Measurements from ENCODE around the gene PEX7.
"Not testable (repeated sequence)": the region's sequence is repeated elsewhere in the genome, so short reads cannot be mapped to it uniquely, and the experiment has no call there.

PEX7 gene

DNA sequence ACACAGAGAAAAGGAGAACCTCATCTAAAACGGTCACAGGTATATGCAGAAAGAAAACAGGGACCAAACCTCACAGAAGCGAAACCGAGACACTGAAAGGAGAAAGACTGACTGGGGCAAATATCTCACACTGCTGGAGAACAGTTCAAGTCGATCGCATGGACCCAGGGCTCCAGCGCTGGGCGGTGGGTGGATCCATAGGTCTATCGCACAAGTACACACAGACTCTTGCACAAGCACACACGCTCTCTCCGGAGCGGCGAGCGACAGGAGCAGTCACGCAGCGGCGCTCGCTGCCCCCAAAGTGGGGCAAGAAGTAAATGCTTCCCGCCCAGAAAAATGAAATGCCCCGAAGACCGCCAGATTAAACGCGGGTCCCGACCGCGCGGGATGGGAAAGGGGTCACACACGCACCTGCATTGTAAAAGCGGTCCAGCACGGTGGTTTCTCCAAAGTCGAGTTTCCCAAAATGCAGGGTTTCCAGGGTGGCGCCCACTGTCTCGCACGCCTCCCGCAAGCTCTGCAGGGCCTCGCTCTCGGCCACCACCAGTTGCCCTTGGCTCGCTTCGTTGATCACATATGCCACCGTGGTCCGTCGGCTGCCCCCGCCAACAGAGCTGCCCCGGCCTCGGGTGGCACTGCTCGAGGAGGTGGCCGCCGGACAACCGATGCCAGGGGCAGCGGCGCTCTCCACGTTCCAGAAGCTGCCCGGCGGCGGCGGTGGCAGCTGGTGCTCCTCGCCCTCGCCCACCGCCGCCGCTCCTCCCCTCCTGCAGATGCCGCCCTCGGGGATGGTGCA lies 30.9 kb upstream of the PEX7 start:
- DNase-seq: peak; percentile 49

DNA sequence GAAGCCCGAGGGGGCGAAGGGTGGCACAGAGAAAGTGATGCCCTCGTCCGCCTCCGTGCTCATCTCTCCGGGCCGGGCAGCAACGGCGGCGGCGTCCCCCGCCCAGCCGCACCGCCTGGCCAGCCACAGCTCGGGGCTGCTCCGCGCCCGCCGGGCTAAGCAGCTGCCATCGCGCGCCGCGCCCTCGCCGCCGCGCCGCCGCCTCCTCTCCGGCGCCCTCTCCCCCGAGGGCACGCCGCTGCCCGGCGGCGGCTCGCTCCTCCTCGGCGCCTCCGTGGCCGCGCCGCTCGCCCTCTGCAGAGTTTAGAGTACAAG lies 30.3 kb upstream of the PEX7 start:
- DNase-seq: no peak

DNA sequence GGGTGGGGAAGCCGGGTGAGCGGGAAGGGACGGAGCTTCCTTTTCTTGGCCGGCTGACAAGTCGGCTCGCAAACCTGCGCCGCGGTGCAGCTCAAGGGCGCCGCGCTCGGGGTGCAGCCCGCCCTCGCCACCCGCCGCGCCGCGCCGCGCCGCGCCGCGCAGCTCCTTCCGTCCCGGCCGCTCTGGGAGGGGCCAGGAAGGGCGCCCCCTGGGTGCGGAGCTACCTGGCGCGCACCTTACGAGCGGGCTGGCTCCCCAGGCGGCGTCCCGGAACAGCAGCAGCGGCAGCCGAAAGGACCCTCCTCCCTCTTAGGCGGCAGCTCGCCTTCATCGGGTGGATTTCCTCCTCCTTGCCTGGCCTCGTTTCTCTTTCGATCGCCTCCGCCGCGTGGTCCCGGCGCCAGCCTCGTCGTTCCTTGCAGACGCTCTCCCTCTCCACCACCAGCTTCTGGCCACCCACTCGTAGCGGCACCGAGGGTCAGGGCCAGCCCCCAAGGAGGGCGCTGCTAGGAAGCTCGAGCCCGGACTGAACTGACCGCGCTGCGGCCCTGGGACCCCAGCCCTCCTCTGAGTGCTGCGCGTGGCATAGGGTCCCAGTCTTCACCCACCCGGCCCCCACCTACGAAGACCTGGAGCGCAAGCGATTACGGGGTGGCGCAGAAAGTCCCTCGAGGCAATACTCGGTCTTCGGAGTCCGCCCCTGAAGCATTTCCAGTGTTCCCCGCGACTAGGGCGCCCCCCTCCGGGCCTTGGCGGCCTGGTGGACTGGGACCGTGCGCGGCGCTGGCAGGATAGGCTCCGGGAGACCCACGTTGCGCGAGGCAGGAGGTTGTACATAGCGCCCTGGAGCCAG lies 29.8 kb upstream of the PEX7 start, which contains the start of gene MAP3K5:
Gene MAP3K5, minus strand, starts transcription at position 68 of the 853 bp plus-strand sequence. CDS start 320 bp downstream, outside the sequence.
- DNase-seq: peak; percentile 84

DNA sequence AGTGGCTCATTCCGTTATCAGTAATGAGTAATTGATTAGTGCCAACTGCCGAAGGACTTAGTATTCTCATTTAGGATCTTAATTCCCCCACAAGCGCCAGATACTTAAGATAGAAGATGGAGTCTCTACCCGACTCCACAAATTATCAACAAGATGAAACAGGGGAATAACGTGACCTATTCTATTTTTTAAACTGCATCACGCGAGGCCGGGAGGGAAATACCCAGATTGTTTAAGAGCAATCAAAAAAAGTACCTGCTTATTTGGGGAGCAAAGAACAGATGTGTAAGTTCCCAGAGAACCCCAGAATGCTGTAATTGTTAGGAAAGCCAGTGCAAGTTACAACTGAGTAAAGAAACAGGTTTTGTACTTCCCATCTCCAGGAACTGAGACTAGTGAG lies 29.0 kb upstream of the PEX7 start:
- no peak for DNase-seq

DNA sequence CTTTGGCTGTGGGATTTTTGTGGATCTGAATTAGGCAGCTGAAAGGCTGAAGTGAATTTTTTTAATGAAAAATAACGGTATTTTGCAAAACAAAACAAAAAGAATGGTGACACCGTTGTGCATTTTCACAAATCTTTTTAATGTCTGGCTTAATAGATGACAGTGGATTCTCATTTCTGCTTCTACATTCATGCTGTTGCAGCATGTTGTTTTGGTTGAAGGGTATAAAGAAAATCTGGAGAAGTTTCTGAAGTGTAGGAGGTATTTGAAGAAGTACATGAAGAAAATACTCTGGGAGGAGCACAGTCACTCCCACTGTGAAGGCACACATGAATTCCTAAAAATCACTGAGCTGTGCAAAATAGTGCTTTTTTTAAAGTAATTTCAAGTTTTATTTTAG lies 27.0 kb upstream of the PEX7 start:
- DNase-seq: no peak

DNA sequence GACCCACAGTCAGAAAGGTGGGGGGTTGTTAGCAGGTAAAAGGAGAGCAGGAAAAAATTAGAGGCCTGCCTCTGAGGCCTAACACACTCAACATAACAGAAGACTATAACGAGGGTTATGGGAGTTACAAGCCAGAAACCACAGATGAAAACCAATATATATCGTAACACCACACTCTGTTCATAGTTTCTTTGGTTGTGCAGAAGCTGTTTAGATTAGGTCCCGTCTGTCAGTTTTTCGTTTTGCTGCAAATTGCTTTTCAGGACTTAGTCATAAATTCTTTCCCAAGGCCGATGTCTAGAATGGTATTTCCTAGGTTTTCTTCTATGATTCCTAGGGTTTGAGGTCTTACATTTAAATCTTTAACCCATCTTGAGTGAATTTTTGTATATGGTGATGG lies 26.4 kb upstream of the PEX7 start:
- no peak for DNase-seq

DNA sequence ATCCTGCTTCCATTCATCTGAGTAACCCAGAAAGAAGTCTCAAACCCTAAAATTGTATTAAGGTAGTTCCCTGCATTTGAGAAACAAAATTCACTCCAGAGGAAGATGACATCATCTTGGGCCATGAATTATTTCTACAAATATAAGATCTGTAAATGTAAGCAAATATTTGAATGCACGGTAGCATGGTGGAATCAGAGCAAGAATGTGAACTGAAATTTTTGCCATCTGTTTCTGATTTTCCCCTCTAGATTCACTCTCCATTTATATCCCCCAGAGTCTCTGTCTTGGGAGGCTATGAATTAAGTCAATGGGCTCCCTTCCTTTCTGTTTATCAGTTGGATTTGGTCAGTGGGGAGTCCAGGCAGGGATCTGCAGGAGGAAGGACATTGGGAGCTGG lies 24.3 kb upstream of the PEX7 start:
- no peak for DNase-seq

DNA sequence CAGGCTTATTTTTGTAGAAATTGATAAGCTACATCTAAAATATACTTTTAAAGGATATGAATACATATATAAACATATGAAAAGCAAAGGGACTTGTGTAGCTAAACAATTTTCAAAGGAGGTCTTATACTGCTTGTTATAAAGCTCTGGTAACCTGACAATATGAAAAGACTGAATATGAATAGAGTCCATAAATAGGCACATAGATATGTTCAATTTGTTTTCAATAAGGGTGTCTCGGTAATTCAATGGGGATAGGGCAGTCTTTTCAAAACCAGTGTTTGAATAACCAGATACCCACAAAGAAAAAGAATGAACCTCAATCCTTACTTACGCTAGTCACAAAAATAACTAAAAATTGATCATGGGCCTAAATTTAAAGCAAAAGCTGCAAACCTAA lies 20.8 kb upstream of the PEX7 start:
- DNase-seq: no peak

DNA sequence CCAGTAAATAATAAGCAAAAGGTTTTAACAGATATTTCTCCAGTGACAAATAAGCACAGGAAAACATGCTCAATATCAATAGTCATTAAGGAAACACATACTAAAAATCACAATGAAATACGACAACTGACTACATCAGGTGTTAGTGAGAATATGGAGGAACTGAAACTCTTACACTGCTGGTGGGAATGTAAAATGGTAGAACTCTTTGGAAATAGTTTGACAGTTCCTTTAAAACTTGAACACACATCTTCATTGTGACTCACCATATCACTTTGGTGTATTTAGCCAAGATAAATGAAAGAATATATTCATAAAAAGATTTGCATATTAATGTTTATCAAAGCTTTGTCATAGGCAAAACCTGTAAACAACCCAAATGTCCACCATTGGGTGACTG lies 18.8 kb upstream of the PEX7 start:
- no peak for DNase-seq

DNA sequence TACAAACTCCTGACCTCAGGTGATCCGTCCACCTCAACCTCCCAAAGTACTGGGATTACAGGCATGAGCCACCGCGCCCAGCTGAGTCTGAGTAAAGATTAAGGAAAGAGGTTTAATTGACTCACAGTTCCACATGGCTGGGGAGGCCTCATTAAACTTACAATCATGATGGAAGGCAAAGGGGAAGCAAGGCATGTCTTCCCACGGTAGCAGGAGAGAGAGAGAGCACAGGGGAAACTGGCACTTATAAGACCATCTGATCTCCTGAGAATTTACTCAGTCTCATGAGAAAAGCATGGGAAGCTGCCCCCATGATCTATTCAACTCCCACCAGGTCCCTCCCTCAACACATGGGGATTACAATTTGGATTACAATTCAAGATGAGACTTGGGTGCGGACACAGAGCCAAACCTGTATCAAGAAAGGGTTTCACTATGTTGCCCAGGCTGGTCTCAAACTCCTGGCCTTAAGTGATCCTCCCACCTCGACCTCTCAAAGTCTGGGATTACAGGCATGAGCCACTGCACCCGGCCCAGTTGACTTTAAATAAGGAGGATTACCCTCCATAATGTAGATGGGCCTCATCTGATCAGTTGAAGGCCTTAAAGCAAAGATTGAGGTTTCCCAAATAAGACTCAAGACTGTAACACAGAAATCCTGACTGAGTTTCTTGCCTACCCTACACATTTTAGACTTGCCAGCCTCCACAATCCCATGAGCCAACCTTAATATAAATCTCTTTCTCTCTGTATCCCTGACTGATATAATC lies 13.1 kb upstream of the PEX7 start:
- DNase-seq: no peak

DNA sequence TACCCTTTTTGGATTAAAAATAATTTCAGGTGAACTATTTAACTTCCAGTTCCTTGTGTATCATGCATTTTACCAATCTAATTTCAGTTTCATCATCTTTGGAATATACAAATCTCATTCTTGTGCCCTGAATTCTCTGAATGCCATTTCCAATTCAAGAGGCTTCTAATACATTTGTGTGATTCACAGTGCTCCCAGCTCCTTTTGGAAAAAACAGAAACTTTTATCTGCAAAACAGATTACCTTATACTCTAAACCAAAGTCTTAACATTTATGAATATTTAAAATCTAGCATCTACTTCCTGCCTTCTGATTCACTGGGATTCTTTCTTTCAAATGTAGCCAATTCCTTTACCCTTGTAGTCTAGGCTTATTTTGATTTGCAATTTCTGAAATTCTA lies 11.1 kb upstream of the PEX7 start:
- no peak for DNase-seq

DNA sequence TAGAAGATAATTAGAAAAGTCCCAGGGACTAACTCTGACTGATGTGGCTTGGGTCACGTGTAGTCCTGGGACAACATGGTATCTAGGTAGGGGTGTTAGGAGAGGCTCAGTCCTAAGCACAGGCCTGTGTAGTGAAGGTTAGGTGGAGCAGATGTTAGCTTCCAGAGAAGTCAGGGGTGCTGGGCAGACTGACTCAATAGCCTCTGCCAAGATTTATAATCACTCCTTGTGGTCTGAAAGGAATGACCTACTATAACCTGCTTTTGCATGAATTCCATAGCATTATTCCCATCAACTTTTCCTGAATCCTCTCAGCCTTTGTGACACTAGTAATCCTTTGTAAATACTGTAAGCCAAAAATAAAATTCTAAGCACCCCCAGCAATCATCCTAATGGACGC lies 10.2 kb upstream of the PEX7 start:
- no peak for DNase-seq

DNA sequence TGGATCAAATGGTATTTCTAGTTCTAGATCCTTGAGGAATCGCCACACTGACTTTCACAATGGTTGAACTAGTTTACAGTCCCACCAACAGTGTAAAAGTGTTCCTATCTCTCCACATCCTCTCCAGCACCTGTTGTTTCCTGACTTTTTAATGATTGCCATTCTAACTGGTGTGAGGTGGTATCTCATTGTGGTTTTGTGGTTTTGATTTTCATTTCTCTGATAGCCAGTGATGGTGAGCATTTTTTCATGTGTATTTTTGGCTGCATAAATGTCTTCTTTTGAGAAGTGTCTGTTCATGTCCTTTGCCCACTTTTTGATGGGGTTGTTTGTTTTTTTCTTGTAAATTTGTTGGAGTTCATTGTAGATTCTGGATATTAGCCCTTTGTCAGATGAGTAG lies 6.8 kb upstream of the PEX7 start:
- not testable (repeated sequence) for DNase-seq

DNA sequence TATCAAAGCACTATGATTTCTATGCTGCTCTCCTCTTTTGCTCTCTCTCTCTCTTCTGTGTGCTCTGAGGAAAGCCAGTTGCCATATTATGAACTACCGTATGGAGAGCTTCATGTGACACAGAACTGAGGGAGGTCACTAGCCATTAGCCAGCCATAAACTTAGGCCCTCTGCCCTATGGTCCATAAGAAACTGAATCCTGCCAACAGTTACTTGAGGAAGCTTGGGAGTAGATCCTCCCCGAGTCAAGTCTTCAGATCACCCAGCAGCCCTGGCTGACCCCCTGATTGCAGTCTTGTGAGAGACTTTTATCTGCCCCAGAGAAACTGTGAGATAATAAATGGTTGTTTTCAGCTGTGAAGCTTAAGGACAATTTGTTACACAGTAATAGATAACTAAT lies 5.7 kb upstream of the PEX7 start:
- DNase-seq: no peak

DNA sequence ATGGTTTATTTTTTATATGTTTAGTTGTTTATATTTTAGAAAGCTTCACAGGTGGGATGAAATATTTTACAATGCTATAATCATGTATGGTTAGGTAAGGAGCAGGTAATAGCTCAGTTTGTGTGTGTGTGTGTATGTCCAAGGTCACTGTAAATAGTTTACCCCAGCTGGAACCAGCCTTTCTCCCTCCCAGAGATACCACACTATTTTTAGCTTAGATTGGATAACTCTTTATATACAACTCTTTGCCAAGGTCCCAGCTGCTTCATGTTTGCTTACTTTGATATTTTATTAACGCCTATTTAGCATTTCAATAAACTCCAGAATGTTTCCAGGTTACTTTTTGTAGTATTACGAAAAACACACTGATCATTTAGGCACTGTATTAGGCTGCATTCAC lies 1.8 kb upstream of the PEX7 start:
- no peak for DNase-seq

DNA sequence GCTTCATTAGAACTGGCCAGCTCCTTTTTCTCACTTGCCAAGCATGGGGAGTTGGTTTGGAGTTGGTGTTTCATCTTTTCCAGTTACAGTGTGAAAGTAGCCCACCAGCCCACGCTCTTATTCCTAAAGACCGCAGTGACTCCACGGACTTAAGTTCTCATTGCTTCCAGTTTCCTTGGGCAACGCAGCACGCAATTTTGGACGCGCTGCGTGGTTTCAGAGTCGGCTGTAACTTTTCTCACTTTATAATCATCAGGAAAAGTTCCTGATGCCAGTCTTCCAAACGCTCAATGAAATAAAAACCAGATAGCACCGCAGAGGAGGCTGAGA lies 381 bp upstream of the PEX7 start:
- no peak for DNase-seq

DNA sequence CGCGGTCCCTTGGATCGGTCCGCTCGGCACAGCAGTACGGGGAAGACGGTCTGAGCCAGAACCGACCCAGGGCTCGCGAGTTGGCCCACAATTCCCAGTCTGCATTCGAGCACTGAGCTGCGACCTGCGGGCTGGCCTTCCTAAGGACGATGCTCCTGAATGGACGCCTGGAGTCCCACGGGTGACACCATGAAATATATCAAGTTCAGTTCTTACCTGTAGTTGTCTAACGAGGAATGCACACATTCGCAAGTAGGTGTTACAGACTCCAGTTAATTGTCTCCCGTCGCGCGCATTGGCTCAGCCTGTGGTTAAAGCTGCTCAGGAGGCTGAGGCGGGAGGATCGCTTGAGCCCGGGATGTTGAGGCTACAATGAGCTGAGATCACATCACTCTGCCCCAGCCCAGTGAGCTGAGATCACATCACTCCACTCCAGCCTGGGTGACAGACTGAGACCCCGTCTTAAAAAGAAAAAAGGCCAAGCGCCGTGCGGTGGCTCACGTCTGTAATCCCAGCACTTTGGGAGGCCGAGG lies 802 bp downstream of the PEX7 start:
- DNase-seq: no peak

DNA sequence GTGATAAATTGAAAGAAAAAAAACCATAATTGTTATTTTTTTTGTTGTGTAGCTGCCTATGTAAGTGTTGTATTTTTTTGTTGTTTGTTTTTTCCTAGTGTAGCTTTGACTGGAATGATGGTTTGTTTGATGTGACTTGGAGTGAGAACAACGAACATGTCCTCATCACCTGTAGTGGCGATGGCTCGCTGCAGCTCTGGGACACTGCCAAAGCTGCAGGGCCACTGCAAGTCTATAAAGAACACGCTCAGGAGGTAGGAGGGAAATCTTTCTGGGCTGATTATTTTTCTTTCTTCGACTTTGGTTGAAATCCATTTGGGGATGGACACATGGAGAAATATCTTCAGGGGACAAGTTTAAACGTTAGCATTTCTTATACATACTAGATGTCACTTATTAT lies 3.8 kb downstream of the PEX7 start:
- DNase-seq: no peak

DNA sequence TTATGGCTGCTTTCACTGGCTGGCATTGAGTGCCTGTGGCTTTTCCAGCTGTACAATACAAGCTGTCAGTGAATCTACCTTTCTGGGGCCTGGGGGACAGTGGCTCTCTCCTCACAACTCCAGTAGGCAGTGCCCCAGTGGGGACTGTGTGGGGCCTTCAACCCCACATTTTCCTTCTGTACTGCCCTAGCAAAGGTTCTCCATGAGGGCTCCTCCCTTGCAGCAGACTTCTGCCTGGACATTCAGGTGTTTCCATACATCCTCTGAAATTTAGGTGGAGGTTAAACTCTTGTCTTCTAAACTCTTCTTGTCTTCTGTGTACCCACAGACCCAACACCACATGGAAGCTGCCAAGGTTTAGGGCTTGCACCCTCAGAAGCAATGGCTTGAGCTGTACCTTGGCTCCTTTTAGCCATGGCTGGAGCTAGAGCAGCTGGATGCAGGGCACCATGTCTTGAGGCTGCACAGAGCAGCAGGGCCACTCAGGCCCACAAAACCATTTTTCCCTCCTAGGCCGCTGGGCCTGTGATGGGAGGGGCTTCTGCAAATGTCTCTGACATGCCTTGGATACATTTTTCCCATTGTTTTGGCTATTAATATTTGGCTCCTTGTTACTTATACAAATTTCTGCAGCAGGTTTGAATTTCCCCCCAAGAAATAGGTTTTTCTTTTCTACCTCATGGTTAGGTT lies 9.6 kb downstream of the PEX7 start:
- no peak for DNase-seq

DNA sequence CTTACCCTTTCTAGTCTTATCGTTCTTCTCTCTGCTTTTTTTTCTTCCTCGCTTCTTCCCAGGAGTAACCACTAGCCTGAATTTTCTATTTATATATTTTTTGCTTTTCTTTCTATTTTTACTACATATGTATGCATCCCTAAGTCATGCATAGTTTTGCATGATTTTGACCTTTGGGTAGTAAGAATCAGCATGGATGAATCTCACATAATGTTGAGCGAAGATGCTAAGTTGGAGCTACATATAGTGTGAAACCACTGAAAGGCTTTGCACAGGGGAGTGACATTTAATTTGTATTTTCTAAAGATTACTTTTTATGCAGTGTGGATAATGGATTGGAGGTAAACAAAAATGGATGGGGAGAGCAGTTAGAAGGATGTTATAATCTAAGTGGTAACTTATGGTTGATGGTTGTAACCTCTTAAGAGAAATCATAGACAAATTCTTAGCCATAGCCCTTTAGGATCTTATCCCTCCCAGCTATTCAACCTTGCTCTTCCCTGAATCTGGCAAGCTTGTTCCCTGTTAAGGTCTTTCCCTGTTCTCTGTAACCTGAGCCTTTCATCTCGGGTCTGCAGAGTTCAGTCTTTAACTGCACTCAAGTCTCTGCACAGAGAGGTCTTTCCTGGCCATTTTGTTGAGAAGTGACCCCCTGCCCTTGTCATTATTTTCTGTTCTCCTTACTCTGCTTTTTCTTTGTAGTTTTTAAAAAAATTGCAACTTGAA lies 18.0 kb downstream of the PEX7 start:
- no peak for DNase-seq

DNA sequence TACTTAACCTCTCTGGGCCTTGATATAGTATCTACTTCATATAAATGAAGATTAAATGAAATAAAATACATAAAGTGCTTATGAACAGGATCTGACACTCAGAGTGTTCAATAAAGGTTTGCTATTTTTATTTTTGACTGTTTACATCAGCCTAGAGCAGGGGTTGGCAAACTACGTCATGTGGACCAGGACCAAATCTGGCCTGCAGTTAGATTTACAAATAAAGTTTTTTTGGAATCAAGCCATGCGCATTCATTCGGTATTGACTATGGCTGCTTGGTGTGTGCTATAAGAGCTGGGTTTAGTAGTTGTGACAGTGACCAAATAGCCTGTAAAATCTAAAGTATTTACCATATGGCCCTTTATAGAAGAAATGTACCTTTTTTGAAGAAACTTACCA lies 20.8 kb downstream of the PEX7 start:
- no peak for DNase-seq

DNA sequence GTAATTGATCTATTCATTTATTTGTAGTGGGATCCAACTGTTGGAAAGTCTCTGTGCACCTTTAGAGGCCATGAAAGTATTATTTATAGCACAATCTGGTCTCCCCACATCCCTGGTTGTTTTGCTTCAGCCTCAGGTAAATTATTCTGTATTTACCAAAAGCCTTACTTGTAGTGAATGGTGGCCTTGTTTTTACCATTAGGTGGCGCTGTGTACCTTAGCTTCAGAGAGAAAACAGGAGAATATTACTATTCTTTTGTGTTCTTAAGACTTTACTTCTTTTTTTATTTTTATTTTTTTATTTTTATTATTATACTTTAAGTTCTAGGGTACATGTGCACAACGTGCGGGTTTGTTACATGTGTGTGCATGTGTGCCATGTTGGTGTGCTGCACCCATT lies 23.7 kb downstream of the PEX7 start:
- peak; percentile 40 for DNase-seq

Data from NCI-H2171 treated with DMSO at 0.1 percent for 48 hours (cell line).